ENCODE data around the gene OPCML.

The OPCML gene

GRCh38 chr11:132886335-132886734, 646.0 kb downstream of the OPCML start:
- peak; percentile 32 for DNase-seq (ENCODE audit: low read depth)

- no peak for DNase-seq (ENCODE audit: low read depth)
Measured at GRCh38 chr11:132883241-132883640, 649.1 kb downstream of the OPCML start.

GRCh38 chr11:132881622-132882021, 650.7 kb downstream of the OPCML start:
- no peak for DNase-seq (ENCODE audit: low read depth)

- DNase-seq (ENCODE audit: low read depth), result no peak
Measured at GRCh38 chr11:132878111-132878510, 654.2 kb downstream of the OPCML start.

- no peak for DNase-seq (ENCODE audit: low read depth)
Measured at GRCh38 chr11:132876705-132877104, 655.6 kb downstream of the OPCML start.

GRCh38 chr11:132876239-132876638, 656.1 kb downstream of the OPCML start:
- DNase-seq (ENCODE audit: low read depth), result no peak

- DNase-seq (ENCODE audit: low read depth), result peak; percentile 54
Measured at GRCh38 chr11:132874638-132875037, 657.7 kb downstream of the OPCML start.

GRCh38 chr11:132873841-132874240, 658.5 kb downstream of the OPCML start:
- no peak for DNase-seq (ENCODE audit: low read depth)

GRCh38 chr11:132872211-132872610, 660.1 kb downstream of the OPCML start:
- no peak for DNase-seq (ENCODE audit: low read depth)

- DNase-seq (ENCODE audit: low read depth), result peak; percentile 24
Measured at GRCh38 chr11:132866783-132867545, 665.3 kb downstream of the OPCML start.

- DNase-seq (ENCODE audit: low read depth), result no peak
Measured at GRCh38 chr11:132865623-132866022, 666.7 kb downstream of the OPCML start.

- no peak for DNase-seq (ENCODE audit: low read depth)
Measured at GRCh38 chr11:132864811-132865576, 667.3 kb downstream of the OPCML start.

GRCh38 chr11:132862933-132863332, 669.4 kb downstream of the OPCML start:
- DNase-seq (ENCODE audit: low read depth), result no peak

GRCh38 chr11:132862137-132862536, 670.2 kb downstream of the OPCML start:
- DNase-seq (ENCODE audit: low read depth), result no peak

- no peak for DNase-seq (ENCODE audit: low read depth)
Measured at GRCh38 chr11:132859306-132859705, 673.0 kb downstream of the OPCML start.

- peak; percentile 7 for DNase-seq (ENCODE audit: low read depth)
Measured at GRCh38 chr11:132858223-132858622, 674.1 kb downstream of the OPCML start.

- DNase-seq (ENCODE audit: low read depth), result no peak
Measured at GRCh38 chr11:132856032-132856431, 676.3 kb downstream of the OPCML start.

GRCh38 chr11:132855516-132855915, 676.8 kb downstream of the OPCML start:
- no peak for DNase-seq (ENCODE audit: low read depth)

GRCh38 chr11:132853886-132854285, 678.4 kb downstream of the OPCML start:
- no peak for DNase-seq (ENCODE audit: low read depth)

- DNase-seq (ENCODE audit: low read depth), result no peak
Measured at GRCh38 chr11:132852361-132852760, 679.9 kb downstream of the OPCML start.

GRCh38 chr11:132851247-132851646, 681.1 kb downstream of the OPCML start:
- DNase-seq (ENCODE audit: low read depth), result no peak

GRCh38 chr11:132850266-132850665, 682.0 kb downstream of the OPCML start:
- no peak for DNase-seq (ENCODE audit: low read depth)

GRCh38 chr11:132848336-132848735, 684.0 kb downstream of the OPCML start:
- no peak for DNase-seq (ENCODE audit: low read depth)

Data from iris pigment epithelial cell (primary cell).